ENCODE measurements around the gene C14orf39.
"Not testable (repeated sequence)": the region's sequence is repeated elsewhere in the genome, so short reads cannot be mapped to it uniquely, and the experiment has no call there.

The C14orf39 gene

DNA sequence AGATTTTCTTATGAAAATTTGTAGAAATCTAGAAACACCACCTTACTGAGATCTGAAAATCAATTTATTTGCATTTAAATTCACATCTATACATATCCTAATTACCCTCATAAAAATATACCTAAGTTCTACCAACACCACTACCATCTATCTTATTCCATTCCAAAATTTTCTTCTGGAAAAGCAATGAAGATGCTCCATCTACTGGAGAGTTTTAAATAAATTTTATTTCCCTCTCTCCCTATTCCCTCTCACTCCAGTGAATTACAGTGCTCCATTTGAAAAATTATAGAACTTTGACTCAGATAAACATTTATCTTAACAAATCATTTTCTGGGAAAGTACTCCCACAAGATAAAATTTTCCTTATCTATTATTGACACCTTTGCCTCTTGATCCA lies 2.3 kb upstream of the C14orf39 start:
- DNase-seq = no peak

DNA sequence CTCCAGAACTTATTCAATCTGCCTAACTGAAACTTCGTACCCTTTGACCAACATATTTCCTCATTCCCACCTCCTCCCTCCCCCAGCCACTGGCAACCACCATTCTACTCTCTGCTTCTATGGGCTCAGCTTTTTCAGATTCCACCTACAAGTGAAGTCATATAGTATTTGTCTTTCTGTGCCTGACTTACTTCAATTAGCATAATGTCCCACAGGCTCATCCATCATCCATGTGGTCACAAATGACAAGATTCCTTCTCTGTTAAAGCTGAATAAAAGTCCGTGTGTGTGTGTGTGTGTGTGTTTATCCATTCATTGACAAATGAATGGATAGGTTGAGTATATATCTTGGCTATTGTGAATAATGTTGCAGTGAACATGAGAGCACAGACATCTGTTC lies 1.3 kb upstream of the C14orf39 start:
- no peak for DNase-seq

DNA sequence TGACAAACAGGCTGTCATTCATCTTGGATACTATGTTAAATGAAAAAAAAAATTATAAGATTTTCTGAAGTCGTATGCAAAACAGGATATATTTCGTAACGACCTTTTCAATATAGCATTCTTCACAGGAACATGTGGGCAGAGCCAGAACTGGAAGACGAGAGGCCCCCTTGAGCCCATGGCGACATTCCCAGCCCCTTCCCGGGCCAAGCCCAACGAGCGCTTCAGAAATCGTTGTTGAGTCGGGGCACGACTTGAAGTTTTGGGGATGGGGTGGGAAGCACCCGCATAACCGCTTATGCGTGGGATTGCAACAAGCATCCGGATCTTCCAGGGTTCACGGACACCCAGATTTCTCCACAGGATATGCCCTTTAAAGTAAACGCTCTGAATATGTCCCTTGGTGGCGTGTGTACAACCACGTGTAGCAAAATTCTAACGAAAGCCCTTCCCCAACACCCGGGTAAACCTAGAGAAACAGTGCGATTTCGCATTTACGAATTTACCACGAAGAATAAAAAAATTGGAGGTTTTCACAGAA lies 736 bp downstream of the C14orf39 start:
- no peak for DNase-seq

DNA sequence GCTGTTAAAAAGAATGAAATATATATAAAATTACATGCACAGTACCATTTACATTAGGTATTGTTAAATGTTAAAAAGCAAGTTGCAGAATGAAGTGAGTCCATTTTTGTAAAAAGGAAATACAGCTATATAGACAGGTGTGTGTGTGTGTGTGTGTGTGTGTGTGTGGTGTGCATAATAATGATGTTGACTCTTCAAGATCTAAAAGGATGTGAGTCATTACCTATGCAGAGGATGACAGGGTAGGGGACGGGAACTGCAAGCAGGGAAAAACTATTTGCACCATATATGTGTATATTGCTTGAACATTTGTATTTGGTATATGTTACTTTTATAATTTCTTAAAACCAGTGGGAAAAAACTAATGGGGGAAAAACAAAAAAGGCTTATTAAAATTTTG lies 3.1 kb downstream of the C14orf39 start:
- DNase-seq = no peak

DNA sequence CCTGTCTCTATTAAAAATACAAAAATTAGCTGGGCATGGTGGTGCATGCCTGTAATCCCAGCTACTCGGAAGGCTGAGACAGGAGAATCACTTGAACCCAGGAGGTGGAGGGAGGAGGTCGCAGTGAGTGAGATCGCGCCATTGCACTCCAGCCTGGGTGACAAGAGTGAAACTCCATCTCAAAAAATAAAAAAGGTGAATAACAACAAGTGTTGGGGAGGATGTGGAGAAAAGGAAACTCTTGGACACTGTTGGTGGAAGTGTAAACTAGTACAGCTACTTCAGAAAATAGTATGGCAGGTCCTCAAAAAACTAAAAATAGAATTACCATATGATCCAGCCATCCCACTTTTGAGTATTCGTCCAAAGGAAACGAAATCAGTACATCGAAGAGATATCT lies 5.6 kb downstream of the C14orf39 start:
- not testable (repeated sequence) for DNase-seq

DNA sequence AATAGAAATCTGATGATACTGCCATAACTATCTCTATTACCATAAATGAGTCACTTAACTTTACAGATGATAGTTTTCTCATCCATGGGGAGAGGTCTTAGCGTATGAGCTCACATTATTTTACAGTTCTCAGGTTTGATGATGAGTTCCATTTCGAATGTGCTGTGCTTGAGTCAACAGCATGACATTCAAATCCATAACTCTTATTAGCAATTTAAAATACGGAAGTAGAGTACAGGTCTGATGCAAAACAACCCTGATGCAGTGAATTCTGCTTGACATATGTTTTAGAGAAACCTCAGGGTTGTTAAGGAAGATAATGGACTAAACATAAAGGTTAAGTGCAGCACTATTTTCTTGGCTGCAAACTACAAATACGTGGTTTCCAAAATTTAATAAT lies 30.0 kb downstream of the C14orf39 start:
- no peak for DNase-seq

DNA sequence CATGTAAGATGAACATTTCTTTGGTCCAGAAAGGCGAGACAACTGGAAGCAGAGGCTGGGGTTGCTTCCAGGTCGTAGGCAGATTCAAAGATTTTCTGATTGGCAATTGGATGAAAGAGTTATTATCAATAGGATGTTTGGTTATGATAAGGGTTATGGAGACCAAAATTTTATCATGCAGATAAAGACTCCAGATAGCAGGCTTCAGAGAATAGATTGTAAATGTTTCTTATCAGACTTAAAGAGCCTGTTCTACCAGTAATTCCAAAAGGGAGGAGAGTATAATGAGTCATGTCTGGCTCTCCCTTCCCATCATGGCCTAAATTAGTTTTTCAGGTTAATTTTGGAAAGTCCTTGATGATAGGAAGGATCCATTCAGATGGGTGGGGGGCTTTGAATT lies 55.6 kb downstream of the C14orf39 start:
- no peak for DNase-seq

DNA sequence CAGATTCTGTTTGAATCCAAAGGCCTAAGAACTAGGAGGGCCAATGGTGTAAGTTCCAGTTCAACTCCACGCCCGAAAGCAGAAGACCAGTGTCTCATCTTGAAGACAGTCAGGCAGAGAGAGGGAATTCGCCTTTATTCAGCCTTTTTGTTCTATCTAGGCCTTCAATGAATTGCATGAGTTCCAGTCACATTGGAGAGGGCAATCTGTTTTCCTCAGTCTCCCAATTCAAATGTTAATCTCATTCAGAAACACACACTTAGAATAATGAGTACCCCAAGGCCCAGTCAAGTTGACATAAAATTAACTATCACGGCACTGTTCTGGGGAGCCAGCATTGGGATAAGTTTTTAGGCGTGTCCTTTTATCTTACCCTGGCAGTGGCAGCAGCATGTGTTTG lies 65.8 kb downstream of the C14orf39 start:
- no peak for DNase-seq

DNA sequence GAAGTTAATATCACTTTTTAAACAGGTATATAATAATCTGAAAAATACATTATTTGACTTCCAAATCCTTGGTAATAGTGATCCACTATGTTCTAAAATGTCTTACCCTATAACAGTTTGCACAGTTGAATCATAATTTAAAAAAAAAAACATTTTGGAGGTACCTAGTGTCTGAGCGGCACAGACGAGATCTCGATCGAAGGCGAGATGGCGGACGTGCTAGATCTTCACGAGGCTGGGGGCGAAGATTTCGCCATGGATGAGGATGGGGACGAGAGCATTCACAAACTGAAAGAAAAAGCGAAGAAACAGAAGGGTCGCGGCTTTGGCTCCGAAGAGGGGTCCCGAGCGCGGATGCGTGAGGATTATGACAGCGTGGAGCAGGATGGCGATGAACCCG lies 88.3 kb downstream of the C14orf39 start:
- not testable (repeated sequence) for DNase-seq

DNA sequence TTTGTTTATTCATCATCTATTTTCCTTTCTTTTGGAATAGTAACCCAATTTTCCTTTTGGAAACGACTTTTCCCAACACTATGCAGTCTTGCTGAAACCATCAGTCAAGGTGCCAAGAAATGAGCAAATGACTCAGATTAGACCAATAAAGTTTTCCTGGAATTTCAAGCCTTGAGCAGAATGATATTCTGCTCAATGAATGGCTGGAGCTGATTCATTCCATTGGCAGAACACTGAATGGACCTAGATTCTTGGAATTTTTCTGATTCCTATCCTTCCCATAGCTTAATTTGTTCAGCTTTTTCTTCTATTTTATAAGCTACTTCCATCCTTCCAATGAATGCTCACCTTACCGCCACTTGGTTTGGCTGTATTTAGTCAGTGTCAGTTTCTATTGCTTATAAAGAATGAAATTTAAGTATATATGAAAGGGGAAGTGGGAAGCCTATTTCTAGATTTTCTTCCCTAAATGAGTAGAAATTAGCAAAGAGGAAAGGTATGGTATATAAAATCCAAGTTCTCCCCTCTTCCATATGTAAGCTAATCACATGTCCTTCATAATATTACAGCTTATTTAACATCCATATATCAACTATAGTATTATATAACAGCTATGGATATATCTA lies 89.0 kb downstream of the C14orf39 start:
- DNase-seq = no peak

Data from CD4-positive, alpha-beta T cell treated with Interleukin-15 for 1 hour (primary cell).